GM19397 (cell line): ENCODE measurements around the gene TAF1A.

Source experiments
- ATAC-seq: cut with Tn5 transposase; IDR thresholded peaks from one replicate; pipeline ENCODE4 v1.9.1; 2021; ENCODE audit warnings: mild to moderate bottlenecking, moderate library complexity; ENCODE audit not compliant: unreplicated experiment

TAF1A gene

DNA sequence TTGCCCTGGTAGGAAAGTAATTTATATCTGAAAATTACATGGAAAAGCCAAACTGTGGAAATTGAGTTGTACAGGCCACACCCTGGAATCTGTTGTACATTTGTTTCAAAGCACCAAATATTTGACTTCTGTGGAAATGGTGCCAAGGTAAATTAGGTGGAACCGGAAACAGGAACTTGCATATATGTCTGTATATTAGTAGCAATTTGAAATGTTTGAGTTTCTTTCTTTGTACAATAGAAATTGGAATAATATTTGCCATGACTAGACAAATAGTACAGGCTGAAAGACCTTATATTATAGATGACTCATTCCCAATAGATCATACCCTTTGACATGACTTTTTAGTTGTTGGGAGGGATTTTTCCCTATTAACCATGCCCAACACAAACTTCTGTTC, 10.5 kb upstream of the TAF1A start:
- no peak for ATAC-seq

DNA sequence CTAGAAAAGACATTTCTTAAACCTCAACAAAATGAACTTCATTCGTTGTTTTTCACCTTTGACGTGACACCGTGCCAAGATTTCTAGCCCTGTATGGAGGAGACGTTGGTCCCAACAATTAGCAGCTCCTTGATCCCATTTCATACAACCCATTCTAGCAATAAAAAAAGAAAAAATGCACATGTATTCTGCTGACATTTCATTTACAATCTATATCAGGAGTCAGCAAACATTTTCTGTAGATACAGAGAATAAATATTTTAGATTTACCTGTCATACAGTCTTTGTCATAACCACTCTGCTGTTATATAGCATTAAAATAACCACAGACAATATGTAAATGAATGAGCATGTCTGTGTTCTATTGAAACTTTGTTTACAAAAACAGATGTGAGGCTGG, 7.0 kb upstream of the TAF1A start:
- no peak for ATAC-seq

DNA sequence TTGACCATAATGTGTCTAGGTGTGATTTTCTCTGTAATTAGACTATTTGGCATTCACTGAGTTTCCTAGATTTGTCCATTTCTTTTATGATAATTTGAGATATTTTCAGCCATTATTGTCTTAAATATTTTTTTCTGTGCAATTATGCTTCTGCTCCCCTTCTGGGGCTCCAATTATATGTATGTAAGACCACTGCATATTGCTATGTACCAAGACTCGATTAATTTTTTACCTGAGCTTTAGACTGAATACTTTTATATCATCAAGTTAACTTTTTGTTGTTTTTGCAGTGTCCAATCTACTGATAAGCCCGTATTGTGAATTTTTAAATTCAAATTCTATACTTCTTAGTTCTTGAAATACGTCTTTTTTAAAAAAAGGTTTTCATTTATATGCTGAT, 5.1 kb upstream of the TAF1A start:
- no peak for ATAC-seq

GRCh38 chr1:222592171-222592570, 2.4 kb upstream of the TAF1A start:
- no peak for ATAC-seq

GRCh38 chr1:222588135-222588534, 1.6 kb downstream of the TAF1A start:
- ATAC-seq: no peak

GRCh38 chr1:222586842-222587241, 2.9 kb downstream of the TAF1A start:
- ATAC-seq: no peak

DNA sequence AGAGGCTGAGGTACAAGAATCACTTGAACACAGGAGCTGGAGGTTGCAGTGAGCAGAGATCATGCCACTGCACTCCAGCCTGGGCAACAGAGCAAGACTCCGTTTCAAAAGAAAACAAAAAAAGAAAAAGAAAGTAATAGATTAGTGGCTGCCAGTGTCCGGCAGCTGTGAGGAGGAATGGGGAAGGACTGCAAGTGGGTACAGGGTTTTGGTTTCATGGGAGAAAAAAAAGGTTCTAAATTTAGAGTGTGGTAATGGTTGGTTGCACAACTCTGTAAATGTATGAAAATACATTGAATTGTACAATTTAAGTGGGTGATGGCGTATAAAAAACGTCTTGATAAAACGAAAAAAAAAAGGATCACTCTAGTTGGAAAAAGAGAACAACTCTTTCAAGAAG, 6.7 kb downstream of the TAF1A start:
- peak; percentile 82 for ATAC-seq

DNA sequence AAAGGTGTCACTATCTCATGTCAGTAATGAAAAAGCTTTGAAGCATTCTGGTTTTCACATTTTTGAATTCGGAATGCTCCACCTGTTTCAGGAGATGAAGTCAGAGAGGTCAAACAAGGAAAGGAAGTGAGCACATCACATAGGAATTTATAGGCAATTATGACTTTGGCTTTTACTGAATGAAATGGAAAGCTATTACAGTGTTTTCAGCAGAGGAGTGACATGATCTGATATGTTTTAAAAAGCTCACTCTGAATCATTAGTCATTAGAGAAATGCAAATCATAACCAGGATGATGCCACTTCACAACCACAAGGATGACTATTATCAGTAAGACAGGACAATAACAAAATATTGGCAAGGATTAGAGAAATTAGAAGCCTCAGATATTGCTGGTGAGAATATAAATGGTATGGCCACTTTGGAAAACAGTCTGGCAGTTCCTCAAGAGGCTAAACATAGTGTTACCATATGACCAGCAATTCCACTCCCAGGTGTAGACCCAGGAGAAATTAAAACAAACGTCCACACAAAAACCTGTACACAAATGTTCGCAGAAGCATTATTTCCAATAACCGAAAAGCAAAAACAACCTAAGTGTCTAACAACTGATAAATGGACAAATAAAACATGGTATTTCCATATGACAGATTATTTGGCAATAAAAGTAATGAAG, 7.5 kb downstream of the TAF1A start:
- no peak for ATAC-seq

DNA sequence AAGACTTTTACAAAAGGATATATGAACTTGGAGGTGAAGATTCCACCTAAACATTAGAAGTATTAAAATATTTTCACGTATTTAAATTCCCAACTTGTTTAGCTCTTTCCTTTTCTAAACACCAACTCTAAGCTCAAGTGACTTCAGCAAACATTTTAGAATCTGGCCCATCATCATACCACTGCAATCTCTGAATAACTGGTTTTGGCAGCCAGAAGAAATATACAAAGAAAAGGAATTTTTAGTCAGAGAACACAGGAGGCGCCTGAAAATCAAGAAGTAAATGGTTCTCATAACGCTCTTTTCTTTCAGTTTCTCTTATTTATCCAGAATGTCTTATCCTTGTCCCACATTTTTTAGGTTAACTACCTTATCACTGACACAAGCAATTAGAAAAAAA, 10.4 kb downstream of the TAF1A start:
- ATAC-seq: no peak

DNA sequence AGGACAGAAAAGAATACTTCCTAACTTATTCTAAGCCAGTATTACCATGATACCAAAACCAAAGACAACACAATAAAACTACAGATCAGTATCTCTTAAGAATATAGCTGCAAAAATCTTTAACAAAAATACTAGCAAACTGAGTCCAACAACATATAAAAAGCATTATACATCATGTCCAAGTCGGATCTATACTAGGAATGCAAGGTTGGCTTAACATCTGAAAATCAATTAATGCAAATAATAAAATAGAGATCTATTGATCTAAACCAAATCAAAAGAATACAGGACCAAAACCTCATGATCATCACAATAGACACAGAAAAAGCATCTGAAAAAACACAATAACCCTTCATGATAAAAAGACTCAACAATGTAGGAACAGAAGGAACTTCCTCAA, 18.9 kb downstream of the TAF1A start:
- ATAC-seq: no peak

DNA sequence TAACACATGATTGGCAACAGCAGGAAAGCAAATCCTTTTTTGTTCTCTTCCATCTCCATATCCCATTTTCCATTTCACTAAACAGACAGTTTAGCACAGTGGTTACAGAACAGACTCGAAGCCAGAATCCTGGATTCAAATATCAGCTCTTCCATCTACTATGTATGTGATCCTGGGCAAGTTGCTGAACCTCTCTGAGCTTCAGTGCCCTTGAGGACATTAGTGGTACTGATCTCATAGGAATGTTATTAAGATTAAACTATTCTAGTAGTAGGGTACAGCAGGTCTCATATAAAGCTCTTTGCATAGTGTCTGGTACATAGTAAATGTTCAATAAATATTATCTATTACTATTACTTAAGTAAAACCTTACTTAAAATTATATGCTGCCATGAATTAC, 28.1 kb downstream of the TAF1A start:
- ATAC-seq: no peak

GRCh38 chr1:222557574-222557973, 32.2 kb downstream of the TAF1A start:
- no peak for ATAC-seq

DNA sequence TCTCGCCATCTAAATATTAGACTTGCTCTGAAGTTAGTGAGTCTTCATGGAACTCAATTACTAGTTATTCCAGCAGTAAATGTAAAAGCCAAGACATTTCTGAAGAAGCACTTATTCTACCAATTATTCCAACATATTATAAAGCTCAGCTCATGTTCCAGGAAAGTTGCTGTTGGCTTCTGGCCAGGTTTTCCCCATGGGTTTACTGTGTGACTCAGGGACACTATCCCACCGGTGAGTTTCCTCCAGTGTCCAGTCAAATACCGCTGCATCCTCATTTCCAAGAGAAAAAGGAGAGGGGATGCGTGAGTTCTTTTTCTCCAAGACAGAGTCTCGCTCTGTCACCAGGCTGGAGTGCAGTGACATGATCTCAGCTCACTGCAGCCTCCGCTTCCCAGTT, 32.6 kb downstream of the TAF1A start:
- ATAC-seq: no peak

- no peak for ATAC-seq
Measured at GRCh38 chr1:222555992-222556615, 33.6 kb downstream of the TAF1A start.

GRCh38 chr1:222554177-222554576, 35.6 kb downstream of the TAF1A start:
- ATAC-seq: no peak

DNA sequence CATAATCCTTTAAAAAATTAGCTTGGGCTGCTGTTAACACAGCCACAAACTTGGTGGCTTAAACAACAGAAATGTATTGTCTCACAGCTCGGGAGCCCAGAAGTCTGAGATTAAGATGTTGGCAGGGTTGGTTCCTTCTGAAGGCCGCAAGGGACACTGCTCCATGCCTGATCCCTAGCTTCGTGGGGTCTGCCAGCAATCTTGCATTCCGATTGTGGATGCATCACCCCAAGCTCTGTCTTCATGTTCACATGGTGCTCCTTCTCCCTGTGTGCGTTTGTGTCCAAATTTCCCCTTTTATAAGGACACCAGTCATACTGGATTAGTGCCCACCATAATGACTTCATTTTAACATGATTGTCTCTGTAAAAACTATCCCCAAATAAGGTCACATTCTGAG, 36.9 kb downstream of the TAF1A start:
- no peak for ATAC-seq

DNA sequence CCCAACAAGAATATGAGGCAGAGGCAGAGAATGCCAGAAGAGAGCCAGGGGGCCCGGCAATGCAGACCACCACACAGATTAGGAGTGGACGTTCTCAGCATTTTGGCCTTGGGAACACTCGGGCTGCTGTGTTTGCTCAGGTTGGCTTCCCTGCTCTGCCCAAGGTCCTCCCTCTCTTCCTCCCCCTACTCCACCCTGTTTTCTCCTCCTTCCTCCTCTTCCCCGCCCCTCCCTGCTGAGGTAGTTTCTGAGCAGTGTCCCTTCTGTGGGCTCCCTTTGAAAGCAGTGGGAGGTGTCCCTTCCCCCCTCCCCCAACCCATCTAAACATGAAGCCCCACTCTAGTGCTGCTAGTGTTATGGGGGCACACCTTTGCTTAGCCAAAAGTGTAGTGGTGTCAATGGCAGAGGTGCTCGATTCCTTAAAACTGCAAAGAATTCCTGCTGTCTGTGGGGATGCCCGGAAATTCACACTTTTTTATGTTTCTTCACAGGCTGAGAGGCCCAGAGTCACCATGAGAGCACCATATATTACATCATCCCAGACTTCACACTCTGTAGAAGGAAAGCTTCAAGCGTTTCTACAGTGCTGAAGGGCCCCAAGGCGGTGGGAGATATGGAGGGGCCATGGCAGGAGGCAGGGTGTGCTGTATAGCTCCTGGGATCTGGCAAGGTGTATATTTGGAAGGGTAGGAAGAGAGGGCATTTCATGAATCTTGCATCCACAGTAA, 41.6 kb downstream of the TAF1A start, which contains the start of gene HHIPL2:
TSS of gene HHIPL2 (minus strand) at position 161 of the 728 bp plus-strand sequence. CDS start at position 101, 60 bp downstream.
- ATAC-seq: no peak

GRCh38 chr1:222547260-222547614, 42.5 kb downstream of the TAF1A start:
- ATAC-seq: no peak

DNA sequence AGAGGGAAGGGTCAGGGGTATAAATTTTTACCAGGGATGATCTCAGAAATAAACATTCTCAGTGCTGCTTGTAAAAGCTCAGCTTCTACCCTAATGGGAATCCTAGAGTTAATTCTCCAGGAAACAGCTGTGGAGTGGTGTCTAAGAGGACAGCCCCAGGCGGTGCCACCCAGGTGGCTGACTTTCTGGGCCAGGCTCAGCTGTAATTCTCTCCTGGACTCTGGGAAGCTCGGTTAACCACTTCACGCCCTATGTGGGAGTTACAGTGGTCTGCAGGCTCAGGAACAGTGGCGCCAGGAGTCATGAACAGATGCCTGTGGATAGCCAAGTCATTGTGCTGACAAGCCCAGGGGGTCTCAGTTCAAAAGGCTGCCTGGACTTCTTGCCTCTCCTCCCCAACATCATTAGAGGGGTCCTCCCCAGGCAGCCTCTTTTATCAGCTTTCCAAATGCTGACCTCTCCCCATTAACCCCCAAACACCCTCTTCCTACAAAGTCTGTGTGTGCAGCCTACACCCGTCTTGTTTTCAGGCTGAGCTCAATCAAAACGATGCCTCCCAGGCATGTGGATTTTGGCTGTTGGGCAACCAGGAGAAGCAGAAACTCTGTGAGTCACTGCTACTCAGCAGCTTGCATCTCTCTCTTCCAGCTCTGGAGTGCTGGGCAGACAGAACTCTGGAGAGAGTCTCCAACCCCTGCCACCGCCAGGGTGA, 43.0 kb downstream of the TAF1A start:
- ATAC-seq: no peak

DNA sequence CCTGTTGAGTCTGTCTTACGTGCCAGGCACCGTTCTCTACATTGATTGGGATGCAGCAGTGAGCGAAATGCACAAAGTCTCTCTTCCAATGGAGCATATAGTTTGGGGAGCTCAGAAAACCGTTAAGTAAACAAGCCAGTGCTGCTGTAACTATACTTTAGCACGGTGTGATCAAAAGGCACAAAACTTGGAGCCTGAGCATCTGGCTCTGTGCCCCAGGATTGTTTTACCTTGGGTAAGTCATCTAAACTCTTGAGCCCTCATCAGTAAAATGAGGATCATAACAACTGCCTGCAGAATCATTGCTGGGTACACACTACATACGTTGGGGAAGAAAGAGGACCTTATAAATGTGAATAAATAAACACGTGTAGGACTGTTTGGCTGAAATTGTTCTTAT, 43.6 kb downstream of the TAF1A start:
- ATAC-seq: no peak

- ATAC-seq: no peak
Measured at GRCh38 chr1:222543817-222544216, 45.9 kb downstream of the TAF1A start.

- no peak for ATAC-seq
Measured at GRCh38 chr1:222540598-222540995, 49.1 kb downstream of the TAF1A start.
